T-helper 2 cell treated with Interferon-gamma antibody and Interleukin-4, amounts not matched to agents 100 ng/mL and 5 ng/mL, for 36 hours (primary cell): ENCODE measurements around the gene HEPACAM. TPM values are rescaled to one million over a fixed set of nuclear protein-coding genes. Genes with fewer than 3 reads are reported as not detected.

Experiments
- intact Hi-C: fragments of 100-400 bp; cut with micrococcal nuclease; formaldehyde crosslinking; loops from one replicate; pipeline ENCODE4 v1.15.1; 2023
- total RNA-seq: library from RNA; stranded (reverse); gene quantifications from 2 replicates; pipeline ENCODE4 v1.2.3, GENCODE V29; 2022

HEPACAM gene
- total RNA-seq, 1 donor from 2014 or later: not detected

DNA sequence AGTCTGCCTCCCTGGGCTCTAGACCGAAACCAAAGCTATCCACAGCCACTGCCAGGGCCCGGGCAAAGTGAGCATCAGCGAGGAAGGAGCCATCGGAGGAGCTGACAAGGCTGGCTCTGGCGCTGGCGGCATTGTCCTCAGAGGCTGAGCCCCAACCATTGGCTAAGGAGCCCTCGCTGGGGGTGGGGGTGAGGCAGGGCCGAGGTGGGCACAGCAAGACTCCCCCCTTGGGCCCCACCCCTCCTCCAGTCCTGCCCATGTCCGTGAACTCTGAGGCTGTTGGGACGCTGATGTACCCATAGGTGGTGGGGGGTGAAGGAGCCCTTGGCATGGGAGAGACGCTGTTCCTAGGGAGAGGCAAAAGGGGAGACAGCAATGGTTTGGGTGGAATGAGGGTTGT lies 49.4 kb downstream of the HEPACAM start:
- intact Hi-C loops: no loop called here

DNA sequence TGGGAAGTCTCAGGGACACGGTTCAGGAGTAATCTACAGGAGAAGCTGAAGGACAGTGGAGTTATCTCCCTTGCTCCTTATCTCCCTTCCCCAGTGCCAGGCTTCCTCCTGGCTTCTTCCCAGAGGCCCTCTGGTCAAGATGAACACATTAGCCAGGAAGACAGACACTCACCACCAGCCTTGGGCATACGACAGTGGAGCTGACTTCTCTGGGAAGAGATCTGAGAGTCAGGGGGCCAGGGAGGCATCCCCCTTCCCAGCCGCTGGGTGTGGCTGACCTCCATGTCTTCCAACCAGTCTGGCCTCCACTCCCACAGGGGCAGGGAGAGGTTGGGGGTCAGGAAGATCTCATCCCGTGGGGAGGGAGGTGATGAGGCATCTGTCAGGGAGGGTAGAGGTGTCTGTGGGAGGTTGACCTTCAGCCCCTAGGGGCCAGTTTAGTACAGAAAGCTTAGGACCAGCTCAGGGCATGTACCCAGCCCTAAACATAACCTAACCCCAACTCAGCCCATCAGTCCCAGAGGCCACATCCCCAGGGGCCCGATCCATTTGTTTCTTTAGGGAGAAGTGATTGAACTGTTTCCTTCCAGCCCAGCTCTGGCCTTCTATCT lies 50.9 kb downstream of the HEPACAM start:
- intact Hi-C loops: no loop called here

GRCh38 chr11:124884340-124884739 lies 51.5 kb downstream of the HEPACAM start:
- intact Hi-C loops: no loop called here

DNA sequence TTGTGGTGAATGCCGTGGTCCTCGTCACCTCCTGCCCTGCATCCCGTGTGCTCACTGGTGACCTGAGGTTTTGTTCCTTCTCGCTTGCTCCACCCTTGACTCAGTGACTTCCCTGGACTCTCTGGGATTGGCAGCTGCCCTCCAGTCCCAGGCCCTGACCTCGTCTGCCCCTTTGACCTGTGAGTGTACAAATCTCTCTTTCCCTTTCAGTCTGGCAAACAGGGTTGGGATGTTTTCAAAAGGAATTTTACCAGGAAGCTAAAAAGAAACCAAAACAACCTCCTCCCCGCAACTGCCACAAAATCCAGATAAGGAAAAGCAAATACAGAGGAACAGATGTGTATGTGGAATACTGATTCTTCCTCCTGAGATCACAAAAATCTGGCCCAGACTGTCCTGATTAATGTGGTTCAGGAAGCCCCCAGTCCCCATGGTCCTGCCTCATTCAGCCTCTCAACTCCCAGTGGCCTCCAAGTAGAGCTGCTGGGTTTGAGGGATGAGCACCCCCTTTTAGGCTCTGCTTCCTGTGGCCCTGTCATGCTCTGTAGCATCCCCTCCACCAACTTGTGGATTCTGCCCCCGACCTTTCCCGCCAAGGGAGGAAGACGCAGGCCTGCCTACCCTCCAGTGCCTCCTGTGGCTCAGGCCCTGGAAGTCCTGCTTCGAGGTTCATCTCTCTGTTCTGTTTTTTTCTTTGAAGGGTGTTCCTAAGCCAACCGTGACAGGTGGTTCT lies 53.3 kb downstream of the HEPACAM start:
- intact Hi-C loops: no loop called here

DNA sequence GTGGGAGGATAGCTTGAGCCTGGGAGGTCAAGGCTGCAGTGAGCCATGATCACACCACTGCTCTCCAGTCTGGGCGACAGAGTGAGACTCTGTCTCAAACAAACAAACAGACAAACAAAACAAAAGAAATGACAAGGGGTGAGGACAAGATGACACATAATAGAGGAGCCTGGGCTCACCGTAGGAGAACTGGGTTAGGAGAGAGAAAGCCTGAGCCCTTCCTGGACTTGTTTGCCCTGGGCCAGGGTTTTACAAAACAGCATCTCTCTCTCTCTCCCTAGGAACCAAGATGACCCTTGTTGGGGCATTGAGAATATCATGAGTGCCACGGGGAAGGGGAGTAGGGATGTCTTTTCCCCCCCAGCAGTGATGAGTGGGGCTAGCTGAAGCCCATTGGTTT lies 54.9 kb downstream of the HEPACAM start:
- intact Hi-C loops: no loop called here

- intact Hi-C loops: no loop called here
Measured at GRCh38 chr11:124880290-124880611, 55.6 kb downstream of the HEPACAM start.

DNA sequence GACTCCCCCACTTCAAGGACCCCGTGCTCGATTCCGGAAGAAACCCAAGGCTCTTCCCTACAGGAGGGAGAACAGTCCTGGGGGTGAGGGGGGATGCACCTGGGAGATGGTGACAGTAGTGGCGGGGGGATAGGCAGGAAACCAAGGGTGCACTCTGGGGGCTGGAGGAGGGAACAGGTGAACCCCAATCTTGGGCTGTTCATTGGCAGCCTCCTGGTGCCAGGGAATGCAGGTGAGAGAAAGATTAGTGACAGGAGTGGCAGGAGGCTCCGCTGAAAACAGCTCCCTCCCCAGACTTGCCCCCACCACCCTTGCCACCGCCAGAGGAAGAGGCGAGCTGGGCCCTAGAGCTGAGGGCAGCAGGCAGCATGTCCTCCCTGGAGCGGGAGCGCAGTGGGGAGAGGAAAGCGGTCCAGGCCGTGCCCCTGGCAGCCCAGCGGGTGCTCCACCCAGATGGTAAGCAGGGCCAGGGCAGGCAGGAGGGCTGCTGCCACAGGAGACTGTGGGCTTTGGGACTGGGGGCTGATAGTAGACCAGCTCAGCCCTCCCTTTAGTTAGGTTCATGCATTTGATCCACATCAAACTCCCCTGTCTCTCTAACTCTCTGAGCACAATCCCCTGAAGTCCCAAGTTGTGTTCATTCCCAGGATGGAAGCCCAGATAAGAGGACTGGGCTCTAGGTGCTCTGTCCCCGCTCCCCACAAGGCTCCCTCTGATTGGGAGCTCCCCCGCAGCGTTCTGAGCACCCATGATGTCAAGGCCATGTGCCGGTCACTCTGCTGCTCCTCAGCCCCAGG lies 56.2 kb downstream of the HEPACAM start:
- intact Hi-C loops: loop anchor here (5.0 to 10.0 kb wide), 2 partner anchors 185 to 1008 kb away; partner anchors contain the start of genes HYLS1 and SLC37A2

DNA sequence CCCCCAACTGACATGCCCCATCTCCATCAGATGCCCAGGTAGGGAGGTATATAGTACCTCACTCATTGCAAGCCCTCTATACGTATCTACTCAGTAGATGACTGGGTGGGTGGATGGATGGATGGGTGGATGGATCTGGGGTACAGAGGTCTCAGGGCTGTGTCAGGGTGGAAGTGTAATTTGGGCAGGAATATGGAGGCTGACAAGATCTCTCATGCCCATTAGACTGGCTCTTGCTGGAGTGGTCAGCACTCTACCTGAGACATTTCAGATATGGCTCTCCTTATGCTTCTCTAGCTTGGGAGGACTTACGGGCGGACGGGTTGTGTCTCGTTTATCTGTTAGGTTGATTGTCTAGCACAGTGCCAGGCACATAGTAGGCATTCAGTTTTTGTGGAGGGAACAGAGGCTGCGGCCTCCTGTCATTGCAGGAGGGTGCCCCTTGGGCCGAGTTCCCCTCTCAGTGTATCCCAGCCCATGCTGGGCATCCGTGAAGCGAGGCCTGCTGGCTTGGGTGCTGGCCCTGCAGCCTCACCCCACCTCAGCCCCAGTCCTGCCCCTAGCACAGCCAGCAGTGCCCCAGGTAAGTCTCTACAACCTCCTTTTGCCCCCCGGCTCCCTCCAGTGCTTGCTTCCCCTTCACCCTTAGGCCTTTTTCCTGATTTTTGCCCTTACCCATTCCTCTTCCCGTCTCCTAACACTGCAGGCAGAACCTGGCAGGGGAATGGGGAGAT lies 56.9 kb downstream of the HEPACAM start:
- intact Hi-C loops: loop anchor here (5.0 to 10.0 kb wide), 2 partner anchors 186 to 1008 kb away; partner anchors contain the start of genes HYLS1 and SLC37A2

DNA sequence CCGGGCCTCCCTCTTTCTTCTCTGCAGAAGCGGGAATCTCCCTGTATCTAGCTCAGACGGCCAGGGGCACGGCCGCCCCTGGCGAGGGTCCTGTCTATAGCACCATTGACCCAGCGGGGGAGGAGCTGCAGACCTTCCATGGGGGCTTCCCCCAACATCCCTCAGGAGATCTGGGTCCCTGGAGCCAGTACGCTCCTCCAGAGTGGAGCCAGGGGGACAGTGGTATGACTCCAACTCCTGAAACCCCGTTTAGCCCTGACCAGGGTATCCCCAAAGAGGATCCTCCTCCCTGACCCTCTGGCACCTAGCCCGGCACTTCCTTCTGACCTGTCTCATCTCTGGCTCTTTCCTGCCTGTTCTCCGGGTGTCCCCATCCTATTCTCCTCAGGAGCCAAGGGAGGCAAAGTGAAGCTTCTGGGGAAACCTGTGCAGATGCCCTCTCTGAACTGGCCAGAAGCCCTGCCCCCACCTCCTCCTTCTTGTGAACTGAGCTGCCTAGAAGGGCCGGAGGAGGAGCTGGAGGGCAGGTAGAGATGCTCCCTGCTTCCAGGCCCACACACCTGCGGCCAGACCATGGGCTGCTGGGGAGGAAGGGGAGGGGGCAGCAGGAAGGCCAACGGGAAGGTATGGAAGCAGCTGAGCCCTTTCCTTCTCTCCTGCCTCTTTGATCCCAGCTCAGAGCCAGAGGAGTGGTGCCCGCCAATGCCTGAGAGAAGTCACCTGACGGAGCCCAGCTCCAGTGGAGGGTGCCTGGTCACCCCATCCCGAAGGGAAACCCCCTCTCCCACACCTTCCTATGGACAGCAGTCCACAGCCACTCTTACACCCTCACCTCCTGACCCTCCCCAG lies 57.7 kb downstream of the HEPACAM start:
- intact Hi-C loops: loop anchor here (2.0 to 10.0 kb wide), 4 partner anchors 77 to 1009 kb away; partner anchors contain the start of genes ESAM, HYLS1, MSANTD2 and SLC37A2

GRCh38 chr11:124877631-124877909 lies 58.3 kb downstream of the HEPACAM start:
- intact Hi-C loops: loop anchor here (2.0 to 10.0 kb wide), 4 partner anchors 77 to 1010 kb away; partner anchors contain the start of genes ESAM, HYLS1, MSANTD2 and SLC37A2

DNA sequence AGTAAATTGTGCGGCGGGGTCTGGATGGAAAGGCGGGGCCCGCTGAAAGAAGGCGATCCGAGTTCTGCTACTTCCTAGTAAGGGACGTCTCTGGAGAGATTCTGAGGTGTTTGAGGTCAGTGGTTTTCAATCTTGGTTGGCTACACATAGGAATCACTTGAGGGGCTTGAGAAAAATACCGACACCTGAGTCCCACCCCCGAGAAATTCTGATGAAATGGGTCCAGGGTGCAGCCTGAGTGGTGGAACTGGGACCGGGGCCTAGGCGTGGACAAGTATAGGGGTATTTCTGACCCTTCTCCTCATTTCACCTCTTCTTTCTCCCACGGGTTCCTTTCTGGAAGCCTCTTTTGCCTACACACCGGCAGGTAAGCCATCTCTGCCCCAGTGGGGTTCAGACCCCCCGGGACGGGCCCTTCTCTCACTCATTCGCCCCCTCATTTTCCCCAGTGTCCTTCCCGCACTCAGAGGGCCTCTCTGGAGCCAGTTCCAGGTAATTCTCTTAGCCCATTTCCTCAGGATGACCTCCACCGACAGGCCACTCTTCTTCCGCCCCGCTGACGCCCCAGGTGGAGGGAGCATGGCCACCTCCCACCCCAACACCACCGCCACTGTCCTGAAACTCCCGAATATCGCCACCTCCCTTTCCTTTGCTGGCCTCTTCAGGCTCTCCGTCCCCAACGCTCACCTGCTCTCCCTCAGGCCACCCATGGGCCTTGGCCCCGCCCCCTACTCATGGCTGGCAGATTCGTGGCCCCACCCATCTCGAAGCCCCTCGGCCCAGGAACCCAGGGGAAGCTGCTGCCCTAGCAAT lies 58.8 kb downstream of the HEPACAM start:
- intact Hi-C loops: loop anchor here (1.0 to 10.0 kb wide), 9 partner anchors 11 to 1010 kb away; partner anchors contain the start of genes CCDC15, ESAM, HYLS1 and MSANTD2

GRCh38 chr11:124875943-124876817 lies 59.7 kb downstream of the HEPACAM start:
- intact Hi-C loops: loop anchor here (1.0 to 10.0 kb wide), 9 partner anchors 10 to 1011 kb away; partner anchors contain the start of genes CCDC15, ESAM, HYLS1 and MSANTD2

- intact Hi-C loops: loop anchor here (5.0 to 10.0 kb wide), 2 partner anchors 189 to 1012 kb away; partner anchors contain the start of genes HYLS1 and SLC37A2
Measured at GRCh38 chr11:124875401-124875800, 60.4 kb downstream of the HEPACAM start.

- intact Hi-C loops: loop anchor here (5.0 to 10.0 kb wide), 2 partner anchors 190 to 1013 kb away; partner anchors contain the start of genes HYLS1 and SLC37A2
Measured at GRCh38 chr11:124874571-124875255, 61.1 kb downstream of the HEPACAM start.

GRCh38 chr11:124873951-124874350 lies 61.9 kb downstream of the HEPACAM start:
- intact Hi-C loops: loop anchor here (10.0 kb wide), 1 partner anchor 191 kb away; the partner anchor contains the start of gene SLC37A2

GRCh38 chr11:124872741-124873140 lies 63.1 kb downstream of the HEPACAM start:
- intact Hi-C loops: loop anchor here (10.0 kb wide), 1 partner anchor 192 kb away; the partner anchor contains the start of gene SLC37A2

- intact Hi-C loops: loop anchor here (10.0 kb wide), 1 partner anchor 193 kb away; the partner anchor contains the start of gene SLC37A2
Measured at GRCh38 chr11:124872280-124872679, 63.6 kb downstream of the HEPACAM start.
